ES-I3 (cell line): ENCODE results near the gene PYHIN1.
"Not testable (repeated sequence)": the region's sequence is repeated elsewhere in the genome, so short reads cannot be mapped to it uniquely, and the experiment has no call there.

Experiments
- H3K36me3 ChIP-seq: 2 replicates; pipeline ENCODE4 v1.6.1; 2013; ENCODE audit warnings: mild to moderate bottlenecking, low read length, control low read depth, moderate library complexity; ENCODE audit not compliant: insufficient read depth
- H3K4me1 ChIP-seq: 2 replicates; pipeline ENCODE4 v1.6.1; 2013; ENCODE audit warnings: mild to moderate bottlenecking, control low read depth, low read length; ENCODE audit not compliant: insufficient read depth
- H3K9ac ChIP-seq: 2 replicates; pipeline ENCODE4 v1.6.1; 2013; ENCODE audit warnings: low read depth, mild to moderate bottlenecking, low read length, moderate library complexity
- H3K9me3 ChIP-seq: 2 replicates; pipeline ENCODE4 v1.6.1; 2013; ENCODE audit warnings: mild to moderate bottlenecking, low read length, moderate library complexity; ENCODE audit not compliant: control insufficient read depth, insufficient read depth

Gene PYHIN1

GRCh38 chr1:158998037-158998780 lies 66.9 kb downstream of the PYHIN1 start:
- no peaks in the 10 kb centered on the region for H3K36me3 ChIP-seq
- H3K9ac ChIP-seq, result peak overlapping the region; percentile 58; the same call in 1 of the 2 replicates
- peaks cover 10% of the 10 kb centered on the region; the same call in 1 of the 2 replicates for H3K4me1 ChIP-seq
- no peaks in the 10 kb centered on the region for H3K9me3 ChIP-seq

DNA sequence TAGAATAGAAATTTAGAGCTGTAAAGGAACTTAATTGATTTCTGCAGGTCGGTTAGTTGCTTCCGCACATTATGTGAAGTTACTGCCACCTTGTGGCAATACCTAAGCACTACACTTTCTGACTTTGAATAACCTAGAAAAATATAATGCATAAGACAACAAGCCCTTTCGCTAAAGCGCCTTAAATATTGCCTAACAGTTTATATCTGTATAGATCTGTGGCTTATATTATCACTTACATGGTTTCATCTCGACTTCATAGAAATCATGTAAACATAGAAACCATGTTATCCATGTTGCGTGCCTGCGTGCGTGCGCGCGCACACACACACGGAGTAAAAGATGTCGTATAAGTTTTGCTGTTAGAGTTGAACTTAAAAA lies 67.4 kb downstream of the PYHIN1 start:
- H3K36me3 ChIP-seq, result no peaks in the 10 kb centered on the region
- no peaks in the 10 kb centered on the region for H3K9me3 ChIP-seq
- H3K4me1 ChIP-seq, result peaks cover 10% of the 10 kb centered on the region; the same call in 1 of the 2 replicates
- H3K9ac ChIP-seq, result peak overlapping the region; percentile 58

DNA sequence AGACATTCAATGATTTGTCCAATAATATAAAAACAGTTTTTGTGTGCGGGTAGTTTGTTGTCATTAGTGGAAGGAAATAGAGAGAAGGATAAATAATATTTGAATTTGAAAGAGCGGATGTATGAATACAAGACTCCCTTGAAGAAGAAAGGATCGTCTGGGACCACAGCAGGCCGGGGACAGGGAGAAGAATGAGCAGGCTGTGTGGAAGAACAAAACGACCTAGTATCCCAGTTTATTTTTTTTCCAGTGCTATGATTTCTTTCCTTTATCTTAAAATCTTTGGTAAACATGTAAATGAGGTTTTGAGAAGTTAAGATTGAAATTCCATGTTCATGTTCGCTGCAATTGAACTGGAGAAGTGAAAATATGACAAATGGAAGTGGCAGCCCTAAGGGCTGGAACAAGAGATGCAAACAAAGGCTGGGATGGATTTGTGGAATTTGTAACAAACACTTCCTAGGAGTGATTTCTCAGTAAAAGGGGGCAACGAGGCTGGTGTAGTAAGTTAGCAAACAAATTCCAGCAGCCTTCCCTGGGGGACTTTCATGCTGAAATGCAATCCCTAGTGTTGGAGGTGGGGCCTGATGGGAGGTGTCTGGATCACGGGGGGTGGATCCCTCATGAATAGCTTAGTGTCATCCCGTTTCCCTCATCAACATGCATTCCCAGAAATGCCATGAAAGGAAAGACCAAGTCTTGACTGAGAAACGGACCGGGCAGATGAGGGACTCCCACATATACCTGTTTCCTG lies 68.1 kb downstream of the PYHIN1 start:
- Histone ChIP-seq H3K36me3 (no peaks in the 10 kb centered on the region), H3K9ac (peak overlapping the region; percentile 67), H3K9me3 (no peaks in the 10 kb centered on the region), H3K4me1 (peaks cover 10% of the 10 kb centered on the region; the same call in 1 of the 2 replicates)

DNA sequence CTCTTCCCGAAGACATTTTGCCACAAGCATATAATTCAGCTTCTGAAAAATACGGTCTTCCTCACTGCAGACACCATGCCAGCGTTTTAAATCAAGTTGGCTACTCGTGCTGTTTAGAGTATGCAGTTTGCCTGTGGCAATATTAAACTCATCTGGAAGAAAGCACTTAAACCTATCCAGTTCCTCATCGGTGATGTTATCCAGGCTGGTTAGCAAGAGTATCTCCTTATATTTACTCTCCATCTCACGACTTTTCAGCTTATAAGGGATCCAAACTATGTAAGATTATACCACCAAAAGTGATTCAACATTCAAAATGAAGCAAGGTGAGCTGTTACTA lies 68.7 kb downstream of the PYHIN1 start:
- Histone ChIP-seq H3K9ac (peak overlapping the region; percentile 67), H3K9me3 (no peaks in the 10 kb centered on the region), H3K36me3 (no peaks in the 10 kb centered on the region), H3K4me1 (peaks cover 12% of the 10 kb centered on the region; the same call in 1 of the 2 replicates)

- peak overlapping the region; percentile 67 for H3K9ac ChIP-seq
- no peaks in the 10 kb centered on the region for H3K36me3 ChIP-seq
- H3K4me1 ChIP-seq, result peaks cover 18% of the 10 kb centered on the region
- H3K9me3 ChIP-seq, result no peaks in the 10 kb centered on the region
Observed at GRCh38 chr1:159000625-159001024, 69.3 kb downstream of the PYHIN1 start.

GRCh38 chr1:159005161-159005560 lies 73.8 kb downstream of the PYHIN1 start:
- H3K9ac ChIP-seq, result no peak overlapping the region
- peaks cover 37% of the 10 kb centered on the region for H3K4me1 ChIP-seq
- H3K9me3 ChIP-seq, result no peaks in the 10 kb centered on the region
- no peaks in the 10 kb centered on the region for H3K36me3 ChIP-seq

- H3K4me1 ChIP-seq, result peaks cover 37% of the 10 kb centered on the region
Observed at GRCh38 chr1:159005676-159006075, 74.3 kb downstream of the PYHIN1 start.

DNA sequence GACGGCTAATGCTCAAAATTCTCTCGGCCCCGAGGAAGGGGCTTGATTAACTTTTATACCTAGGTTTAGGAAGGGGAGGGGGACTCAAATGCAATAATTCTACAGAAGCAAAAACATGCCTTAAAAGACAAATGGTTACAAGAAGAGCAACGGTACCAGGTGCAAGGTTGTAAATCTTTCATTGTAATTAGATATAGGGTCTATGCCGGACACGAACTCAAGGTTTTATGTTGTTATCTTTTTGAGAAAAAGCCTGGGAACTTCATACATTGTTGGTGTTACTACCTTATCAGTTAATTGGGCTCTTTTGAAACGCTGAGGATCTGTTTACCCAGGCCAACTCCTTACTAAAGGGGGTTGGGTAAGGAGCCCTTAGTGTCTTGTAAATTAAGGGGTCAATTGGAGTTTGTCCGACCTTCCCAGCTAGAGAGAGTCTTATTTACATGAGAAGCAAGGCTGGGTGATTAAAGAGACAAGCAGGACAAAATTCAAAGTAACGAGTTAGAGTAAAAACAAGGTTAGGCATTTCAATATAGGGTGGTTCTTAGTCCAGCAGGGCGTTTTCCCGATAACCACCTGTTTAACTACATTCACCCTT lies 75.0 kb downstream of the PYHIN1 start:
- not testable (repeated sequence) for H3K9me3 ChIP-seq, H3K36me3 ChIP-seq
- Histone ChIP-seq H3K9ac (peak overlapping the region; percentile 41; the same call in 1 of the 2 replicates), H3K4me1 (peaks cover 31% of the 10 kb centered on the region)

More at GRCh38 chr1:159005676-159006075, 74.3 kb downstream of the PYHIN1 start:
- Histone ChIP-seq H3K9me3 (no peaks in the 10 kb centered on the region), H3K36me3 (no peaks in the 10 kb centered on the region), H3K9ac (peak overlapping the region; percentile 41; the same call in 1 of the 2 replicates)

GRCh38 chr1:159007726-159008125 lies 76.4 kb downstream of the PYHIN1 start:
- Histone ChIP-seq H3K36me3 (no peaks in the 10 kb centered on the region), H3K9me3 (no peaks in the 10 kb centered on the region), H3K4me1 (peaks cover 31% of the 10 kb centered on the region), H3K9ac (no peak overlapping the region)

DNA sequence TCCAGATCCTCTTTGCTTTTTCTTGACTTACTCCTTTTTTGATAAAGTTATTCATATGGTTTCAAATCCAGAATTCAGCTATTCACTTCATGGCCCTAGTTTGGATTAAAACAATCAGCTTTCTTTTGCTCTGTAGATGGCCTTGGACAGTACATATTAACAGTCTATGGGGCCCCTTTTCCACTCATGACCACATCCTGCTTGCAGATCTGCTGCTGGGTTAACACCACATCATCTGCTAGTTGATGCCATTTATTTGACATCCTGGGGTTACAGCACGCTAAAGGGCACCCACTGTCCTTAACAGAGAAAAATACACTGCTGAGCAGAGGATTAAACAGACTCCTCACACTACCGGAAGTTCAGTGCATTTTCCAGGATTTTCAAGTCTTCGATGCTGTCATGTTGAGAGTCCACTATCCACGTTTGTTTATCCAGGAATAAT lies 77.4 kb downstream of the PYHIN1 start:
- Histone ChIP-seq H3K9me3 (no peaks in the 10 kb centered on the region), H3K9ac (no peak overlapping the region), H3K4me1 (peaks cover 31% of the 10 kb centered on the region), H3K36me3 (no peaks in the 10 kb centered on the region)

GRCh38 chr1:159009287-159009686 lies 77.9 kb downstream of the PYHIN1 start:
- no peaks in the 10 kb centered on the region for H3K9me3 ChIP-seq
- no peaks in the 10 kb centered on the region for H3K36me3 ChIP-seq
- no peak overlapping the region for H3K9ac ChIP-seq
- H3K4me1 ChIP-seq, result peaks cover 31% of the 10 kb centered on the region

GRCh38 chr1:159009704-159010361 lies 78.5 kb downstream of the PYHIN1 start, which contains the start of gene IFI16:
IFI16 (plus strand) TSS chr1:159009907; CDS start chr1:159014681, 4,774 bp downstream.
- H3K4me1 ChIP-seq, result peaks cover 31% of the 10 kb centered on the region

GRCh38 chr1:159010391-159010790 lies 79.0 kb downstream of the PYHIN1 start:
- no peaks in the 10 kb centered on the region for H3K36me3 ChIP-seq
- peaks cover 25% of the 10 kb centered on the region for H3K4me1 ChIP-seq
- H3K9ac ChIP-seq, result peak overlapping the region; percentile 32; the same call in 1 of the 2 replicates
- H3K9me3 ChIP-seq, result no peaks in the 10 kb centered on the region

More at GRCh38 chr1:159009704-159010361, 78.5 kb downstream of the PYHIN1 start, which contains the start of gene IFI16:
- H3K36me3 ChIP-seq, result no peaks in the 10 kb centered on the region
- H3K9me3 ChIP-seq, result no peaks in the 10 kb centered on the region
- peak within 1 kb of the TSS; percentile 32; the same call in 1 of the 2 replicates for H3K9ac ChIP-seq

- H3K9ac ChIP-seq, H3K36me3 ChIP-seq, H3K9me3 ChIP-seq: not testable (repeated sequence)
- H3K4me1 ChIP-seq, result peaks cover 20% of the 10 kb centered on the region
Observed at GRCh38 chr1:159011001-159011400, 79.6 kb downstream of the PYHIN1 start.
